ENCODE measurements around the gene OPA1. TPM values are rescaled to one million over a fixed set of nuclear protein-coding genes. Genes with fewer than 3 reads are reported as not detected.

OPA1 gene
- total and polyA plus RNA-seq, 2 of the 13 experiments (the other 11 are each of a cell fraction or from before 2014, with no cell fraction given): 26.7 to 78.5 TPM

DNA sequence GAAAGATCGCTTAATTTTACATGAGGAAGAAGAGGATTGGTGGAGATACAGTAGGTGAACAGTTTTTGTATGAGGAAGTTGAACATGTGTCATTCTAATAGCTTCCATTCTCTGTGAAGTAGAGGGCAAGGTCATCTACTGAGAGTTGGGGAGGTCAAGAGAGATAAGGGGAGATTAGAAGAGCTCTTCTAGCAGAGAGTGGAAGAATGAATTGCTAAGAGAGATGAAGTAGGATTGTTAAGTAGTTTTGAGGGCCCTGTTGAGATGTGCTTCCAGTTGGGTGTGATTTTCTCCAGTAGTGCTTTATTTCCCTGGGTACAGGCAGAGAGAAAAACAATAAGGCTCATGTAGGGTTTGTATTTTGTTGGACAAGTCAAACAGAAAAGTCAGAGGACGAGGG is 5.2 kb downstream of the OPA1 start (continued):
- TF ChIP-seq, protein P1, sequence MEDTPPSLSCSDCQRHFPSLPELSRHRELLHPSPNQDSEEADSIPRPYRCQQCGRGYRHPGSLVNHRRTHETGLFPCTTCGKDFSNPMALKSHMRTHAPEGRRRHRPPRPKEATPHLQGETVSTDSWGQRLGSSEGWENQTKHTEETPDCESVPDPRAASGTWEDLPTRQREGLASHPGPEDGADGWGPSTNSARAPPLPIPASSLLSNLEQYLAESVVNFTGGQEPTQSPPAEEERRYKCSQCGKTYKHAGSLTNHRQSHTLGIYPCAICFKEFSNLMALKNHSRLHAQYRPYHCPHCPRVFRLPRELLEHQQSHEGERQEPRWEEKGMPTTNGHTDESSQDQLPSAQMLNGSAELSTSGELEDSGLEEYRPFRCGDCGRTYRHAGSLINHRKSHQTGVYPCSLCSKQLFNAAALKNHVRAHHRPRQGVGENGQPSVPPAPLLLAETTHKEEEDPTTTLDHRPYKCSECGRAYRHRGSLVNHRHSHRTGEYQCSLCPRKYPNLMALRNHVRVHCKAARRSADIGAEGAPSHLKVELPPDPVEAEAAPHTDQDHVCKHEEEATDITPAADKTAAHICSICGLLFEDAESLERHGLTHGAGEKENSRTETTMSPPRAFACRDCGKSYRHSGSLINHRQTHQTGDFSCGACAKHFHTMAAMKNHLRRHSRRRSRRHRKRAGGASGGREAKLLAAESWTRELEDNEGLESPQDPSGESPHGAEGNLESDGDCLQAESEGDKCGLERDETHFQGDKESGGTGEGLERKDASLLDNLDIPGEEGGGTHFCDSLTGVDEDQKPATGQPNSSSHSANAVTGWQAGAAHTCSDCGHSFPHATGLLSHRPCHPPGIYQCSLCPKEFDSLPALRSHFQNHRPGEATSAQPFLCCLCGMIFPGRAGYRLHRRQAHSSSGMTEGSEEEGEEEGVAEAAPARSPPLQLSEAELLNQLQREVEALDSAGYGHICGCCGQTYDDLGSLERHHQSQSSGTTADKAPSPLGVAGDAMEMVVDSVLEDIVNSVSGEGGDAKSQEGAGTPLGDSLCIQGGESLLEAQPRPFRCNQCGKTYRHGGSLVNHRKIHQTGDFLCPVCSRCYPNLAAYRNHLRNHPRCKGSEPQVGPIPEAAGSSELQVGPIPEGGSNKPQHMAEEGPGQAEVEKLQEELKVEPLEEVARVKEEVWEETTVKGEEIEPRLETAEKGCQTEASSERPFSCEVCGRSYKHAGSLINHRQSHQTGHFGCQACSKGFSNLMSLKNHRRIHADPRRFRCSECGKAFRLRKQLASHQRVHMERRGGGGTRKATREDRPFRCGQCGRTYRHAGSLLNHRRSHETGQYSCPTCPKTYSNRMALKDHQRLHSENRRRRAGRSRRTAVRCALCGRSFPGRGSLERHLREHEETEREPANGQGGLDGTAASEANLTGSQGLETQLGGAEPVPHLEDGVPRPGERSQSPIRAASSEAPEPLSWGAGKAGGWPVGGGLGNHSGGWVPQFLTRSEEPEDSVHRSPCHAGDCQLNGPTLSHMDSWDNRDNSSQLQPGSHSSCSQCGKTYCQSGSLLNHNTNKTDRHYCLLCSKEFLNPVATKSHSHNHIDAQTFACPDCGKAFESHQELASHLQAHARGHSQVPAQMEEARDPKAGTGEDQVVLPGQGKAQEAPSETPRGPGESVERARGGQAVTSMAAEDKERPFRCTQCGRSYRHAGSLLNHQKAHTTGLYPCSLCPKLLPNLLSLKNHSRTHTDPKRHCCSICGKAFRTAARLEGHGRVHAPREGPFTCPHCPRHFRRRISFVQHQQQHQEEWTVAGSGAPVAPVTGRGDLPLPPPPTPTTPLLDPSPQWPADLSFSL (CRISPR knock-in tag; IDR thresholded peaks at IDR 0.05): no peak
- TF ChIP-seq JDP2 (CRISPR knock-in tag; IDR thresholded peaks at IDR 0.05; ENCODE audit: borderline replicate concordance): no peak
- TF ChIP-seq, protein P2, sequence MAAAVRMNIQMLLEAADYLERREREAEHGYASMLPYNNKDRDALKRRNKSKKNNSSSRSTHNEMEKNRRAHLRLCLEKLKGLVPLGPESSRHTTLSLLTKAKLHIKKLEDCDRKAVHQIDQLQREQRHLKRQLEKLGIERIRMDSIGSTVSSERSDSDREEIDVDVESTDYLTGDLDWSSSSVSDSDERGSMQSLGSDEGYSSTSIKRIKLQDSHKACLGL (CRISPR knock-in tag; IDR thresholded peaks at IDR 0.05): no peak
- no peak for TF ChIP-seq MIER3 (CRISPR knock-in tag; IDR thresholded peaks at IDR 0.05; ENCODE audit: borderline replicate concordance)
- TF ChIP-seq ZNF432 (CRISPR knock-in tag; IDR thresholded peaks at IDR 0.05; ENCODE audit: borderline replicate concordance): no peak

DNA sequence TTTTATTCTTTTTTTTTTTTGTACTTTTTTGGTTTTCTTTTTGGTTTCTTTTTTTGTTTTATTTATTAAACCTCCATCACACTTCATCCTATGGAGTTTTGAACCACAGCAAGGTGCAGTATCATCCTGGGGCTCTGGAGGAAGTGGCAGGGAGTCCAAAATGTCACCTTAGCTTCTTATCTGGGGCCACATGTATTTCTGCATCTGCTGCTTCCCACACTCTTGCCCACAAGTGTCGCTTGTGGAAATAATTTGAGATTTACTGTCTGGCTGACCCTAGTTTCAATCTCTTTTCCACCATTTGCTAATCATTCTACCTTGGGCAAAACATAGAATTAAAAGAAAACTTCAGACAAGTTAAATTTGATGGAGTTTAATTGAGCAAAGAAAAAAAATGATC is 6.4 kb downstream of the OPA1 start:
- CTCF ChIA-PET (ENCODE audit: low intra/inter-chr PET ratio, low total read pairs): no interaction called here
- ATAC-seq (no peak), DNase-seq (ENCODE audit: low spot score) (no peak), FAIRE-seq (no peak)
- H4K20me1 ChIP-seq (ENCODE audit: insufficient read depth, low read length): peaks cover 8% of the 10 kb centered on the region; the same call in 1 of the 2 replicates
- POLR2A ChIA-PET: no interaction called here
- H2AFZ ChIP-seq (ENCODE audit: low read length): no peak overlapping the region
- H3K9me3 ChIP-seq (ENCODE audit: low read length): no peaks in the 10 kb centered on the region
- H3K9ac ChIP-seq (ENCODE audit: insufficient read depth, low read depth, low read length): no peak overlapping the region
- no peak overlapping the region for H3K4me3 ChIP-seq (replicated peaks in 1 of 3; ENCODE audit: insufficient read depth in 1 of 3, low read depth in 2 of 3, low read length in 3 of 3)
- H3K79me2 ChIP-seq (ENCODE audit: insufficient read depth, low read length): peaks cover 76% of the 10 kb centered on the region
- H3K27ac ChIP-seq (ENCODE audit: extremely low read length, insufficient read depth, low read length): no peak overlapping the region
- peaks cover 7 to 54% of the 10 kb centered on the region in 2 experiments; a peak in 4 of 5 replicates for H3K36me3 ChIP-seq (replicated peaks in 1 of 2; ENCODE audit: control insufficient read depth in 1 of 2, insufficient read depth in 2 of 2, low read length in 2 of 2)
- WGBS (ENCODE audit: low lambda C conversion rate): 97% methylated on average over 1 of the region's 1 CpG
- H3K27me3 ChIP-seq (ENCODE audit: control insufficient read depth in 1 of 2, insufficient read depth in 2 of 2, low read length in 2 of 2): no peaks in the 10 kb centered on the region
- H3K4me2 ChIP-seq (ENCODE audit: low read depth, low read length): no peak overlapping the region
- no TSS peak for BruUV-seq (replicated peaks)
- H3K4me1 ChIP-seq (ENCODE audit: insufficient read depth, low read length): peaks cover 22% of the 10 kb centered on the region
- intact Hi-C loops (cut with micrococcal nuclease; ENCODE audit: unreplicated experiment) (loop anchor here (10.0 kb wide), 2 partner anchors 535 to 705 kb away; partner anchors contain the start of gene HES1), in situ Hi-C loops (cut with HindIII; ENCODE audit: extremely low pct_ligation_motif_present, low pct_unique_long_range_greater_than_20kb) (loop anchor here (25.0 kb wide), 1 partner anchor 687 kb away; the partner anchor contains the start of gene MB21D2)
- TF ChIP-seq, protein P3, sequence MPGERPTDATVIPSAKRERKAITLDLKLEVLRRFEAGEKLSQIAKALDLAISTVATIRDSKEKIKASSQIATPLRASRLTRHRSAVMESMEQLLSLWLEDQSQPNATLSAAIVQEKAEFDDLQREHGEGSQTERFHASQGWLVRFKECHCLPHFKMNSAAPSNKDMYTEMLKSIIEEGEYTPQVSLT (CRISPR knock-in tag; IDR thresholded peaks at IDR 0.05; ENCODE audit: borderline replicate concordance, low read depth): no peak
- TF ChIP-seq PHF5A (CRISPR knock-in tag; IDR thresholded peaks at IDR 0.05; ENCODE audit: low read depth, unreplicated experiment): no peak
- no peak for TF ChIP-seq GZF1 (CRISPR knock-in tag; IDR thresholded peaks at IDR 0.05)
- TF ChIP-seq ZNF343 (CRISPR knock-in tag; IDR thresholded peaks at IDR 0.05): no peak
- no peak for TF ChIP-seq ZNF460 (CRISPR knock-in tag; IDR thresholded peaks at IDR 0.05; ENCODE audit: borderline replicate concordance)
- no peak for TF ChIP-seq THYN1 (CRISPR knock-in tag; IDR thresholded peaks at IDR 0.05; ENCODE audit: borderline replicate concordance, low read depth)
- no peak for TF ChIP-seq ETV6 (CRISPR knock-in tag; conservative IDR thresholded peaks at IDR 0.05)
- TF ChIP-seq, protein P4, sequence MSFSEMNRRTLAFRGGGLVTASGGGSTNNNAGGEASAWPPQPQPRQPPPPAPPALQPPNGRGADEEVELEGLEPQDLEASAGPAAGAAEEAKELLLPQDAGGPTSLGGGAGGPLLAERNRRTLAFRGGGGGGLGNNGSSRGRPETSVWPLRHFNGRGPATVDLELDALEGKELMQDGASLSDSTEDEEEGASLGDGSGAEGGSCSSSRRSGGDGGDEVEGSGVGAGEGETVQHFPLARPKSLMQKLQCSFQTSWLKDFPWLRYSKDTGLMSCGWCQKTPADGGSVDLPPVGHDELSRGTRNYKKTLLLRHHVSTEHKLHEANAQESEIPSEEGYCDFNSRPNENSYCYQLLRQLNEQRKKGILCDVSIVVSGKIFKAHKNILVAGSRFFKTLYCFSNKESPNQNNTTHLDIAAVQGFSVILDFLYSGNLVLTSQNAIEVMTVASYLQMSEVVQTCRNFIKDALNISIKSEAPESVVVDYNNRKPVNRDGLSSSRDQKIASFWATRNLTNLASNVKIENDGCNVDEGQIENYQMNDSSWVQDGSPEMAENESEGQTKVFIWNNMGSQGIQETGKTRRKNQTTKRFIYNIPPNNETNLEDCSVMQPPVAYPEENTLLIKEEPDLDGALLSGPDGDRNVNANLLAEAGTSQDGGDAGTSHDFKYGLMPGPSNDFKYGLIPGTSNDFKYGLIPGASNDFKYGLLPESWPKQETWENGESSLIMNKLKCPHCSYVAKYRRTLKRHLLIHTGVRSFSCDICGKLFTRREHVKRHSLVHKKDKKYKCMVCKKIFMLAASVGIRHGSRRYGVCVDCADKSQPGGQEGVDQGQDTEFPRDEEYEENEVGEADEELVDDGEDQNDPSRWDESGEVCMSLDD (CRISPR knock-in tag; IDR thresholded peaks at IDR 0.05; ENCODE audit: borderline replicate concordance): no peak
